HG03469 (cell line): ENCODE results near the gene CABP5.
"Not testable (repeated sequence)": the region's sequence is repeated elsewhere in the genome, so short reads cannot be mapped to it uniquely, and the experiment has no call there.

Experiments
- ATAC-seq: cut with Tn5 transposase; IDR thresholded peaks from one replicate; pipeline ENCODE4 v1.9.1; 2021; ENCODE audit warnings: mild to moderate bottlenecking, moderate library complexity, moderate number of reproducible peaks; ENCODE audit not compliant: unreplicated experiment

CABP5 gene

GRCh38 chr19:48043675-48044258, at the start of gene CABP5:
Gene CABP5, minus strand, starts transcription at chr19:48044079. Its CDS starts 157 bp downstream, at chr19:48043922.
- ATAC-seq, result no peak

GRCh38 chr19:48091111-48091718, 47.3 kb upstream of the CABP5 start:
- ATAC-seq, result not testable (repeated sequence)

- ATAC-seq, result no peak
Observed at GRCh38 chr19:48090281-48090802, 46.5 kb upstream of the CABP5 start.

GRCh38 chr19:48088991-48089390, 45.1 kb upstream of the CABP5 start:
- ATAC-seq, result not testable (repeated sequence)

- no peak for ATAC-seq
Observed at GRCh38 chr19:48085904-48086864, 42.3 kb upstream of the CABP5 start.

- ATAC-seq, result no peak
Observed at GRCh38 chr19:48085076-48085475, 41.2 kb upstream of the CABP5 start.

- no peak for ATAC-seq
Observed at GRCh38 chr19:48081106-48081505, 37.2 kb upstream of the CABP5 start.

GRCh38 chr19:48070177-48070769, 26.4 kb upstream of the CABP5 start:
- not testable (repeated sequence) for ATAC-seq

GRCh38 chr19:48069435-48069834, 25.6 kb upstream of the CABP5 start:
- ATAC-seq, result no peak

- no peak for ATAC-seq
Observed at GRCh38 chr19:48064509-48064908, 20.6 kb upstream of the CABP5 start.

GRCh38 chr19:48061401-48062344, 17.8 kb upstream of the CABP5 start:
- ATAC-seq, result no peak

- no peak for ATAC-seq
Observed at GRCh38 chr19:48060381-48060780, 16.5 kb upstream of the CABP5 start.

GRCh38 chr19:48059331-48059730, 15.5 kb upstream of the CABP5 start:
- no peak for ATAC-seq

- ATAC-seq, result no peak
Observed at GRCh38 chr19:48053856-48054255, 10.0 kb upstream of the CABP5 start.

GRCh38 chr19:48053076-48053475, 9.2 kb upstream of the CABP5 start:
- ATAC-seq, result no peak

GRCh38 chr19:48051335-48052033, 7.6 kb upstream of the CABP5 start:
- ATAC-seq, result no peak

GRCh38 chr19:48044561-48044960, 682 bp upstream of the CABP5 start:
- ATAC-seq, result no peak

GRCh38 chr19:48041877-48042580, 1.9 kb downstream of the CABP5 start:
- no peak for ATAC-seq

- ATAC-seq, result no peak
Observed at GRCh38 chr19:48036765-48037164, 7.1 kb downstream of the CABP5 start.
